CD4-positive, alpha-beta T cell treated with Interleukin-17A for 4 hours (primary cell): Measurements from ENCODE around the gene MAP3K19.

ENCODE experiments used
- DNase-seq: peaks from one replicate; pipeline ENCODE4 v3.0.0-alpha.2; 2020; ENCODE audit warnings: mixed read lengths

The MAP3K19 gene

GRCh38 chr2:134919341-134920210, 127.7 kb downstream of the MAP3K19 start:
- DNase-seq = peak; percentile 39

GRCh38 chr2:134918526-134919340, 128.5 kb downstream of the MAP3K19 start, which contains the start of gene CCNT2:
Gene CCNT2 (plus strand): TSS chr2:134918822. CDS start chr2:134918855, 33 bp downstream.
- peak; percentile 99 for DNase-seq

GRCh38 chr2:134917888-134918525, 129.2 kb downstream of the MAP3K19 start:
- peak; percentile 89 for DNase-seq

GRCh38 chr2:134917360-134917865, 129.8 kb downstream of the MAP3K19 start:
- peak; percentile 17 for DNase-seq
